Measurements from ENCODE around the gene KRT6B.
"Not testable (repeated sequence)": the region's sequence is repeated elsewhere in the genome, so short reads cannot be mapped to it uniquely, and the experiment has no call there.

KRT6B gene

GRCh38 chr12:52410589-52411248 lies 41.2 kb downstream of the KRT6B start:
- not testable (repeated sequence) for DNase-seq

GRCh38 chr12:52407918-52408317 lies 44.0 kb downstream of the KRT6B start:
- no peak for DNase-seq

- no peak for DNase-seq
Observed at GRCh38 chr12:52405922-52406385, 46.0 kb downstream of the KRT6B start, which contains the start of gene KRT82. TSS of gene KRT82 (minus strand) at chr12:52406335. CDS start at chr12:52406277, 58 bp downstream.

GRCh38 chr12:52404951-52405350 lies 47.0 kb downstream of the KRT6B start:
- no peak for DNase-seq

- no peak for DNase-seq
Observed at GRCh38 chr12:52403561-52403960, 48.4 kb downstream of the KRT6B start.

GRCh38 chr12:52402873-52403540 lies 48.9 kb downstream of the KRT6B start:
- DNase-seq, result no peak

- no peak for DNase-seq
Observed at GRCh38 chr12:52402377-52402776, 49.6 kb downstream of the KRT6B start.

GRCh38 chr12:52401926-52402325 lies 50.0 kb downstream of the KRT6B start:
- DNase-seq, result no peak

GRCh38 chr12:52401526-52401925 lies 50.4 kb downstream of the KRT6B start:
- DNase-seq, result no peak

GRCh38 chr12:52400906-52401305 lies 51.0 kb downstream of the KRT6B start:
- DNase-seq, result no peak

GRCh38 chr12:52399756-52400155 lies 52.2 kb downstream of the KRT6B start:
- no peak for DNase-seq

GRCh38 chr12:52398176-52398575 lies 53.8 kb downstream of the KRT6B start:
- DNase-seq, result no peak

GRCh38 chr12:52396656-52397055 lies 55.3 kb downstream of the KRT6B start:
- DNase-seq, result no peak
